D721Med (cell line): ENCODE results near the gene AGL.
A peak's percentile ranks its signal among the peaks of the same experiment; 100 is the strongest.

Experiments used
- DNase-seq: peaks from one replicate; pipeline ENCODE4 v3.0.0; 2011; ENCODE audit warnings: low spot score; ENCODE audit not compliant: insufficient read length
- FAIRE-seq: peaks from 2 replicates; lab custom pipeline; 2011; peaks lifted over from hg19 to GRCh38; lab: Jason Lieb, UNC
- TF ChIP-seq, protein P1 (sequence below): IDR thresholded peaks from 2 replicates; pipeline ENCODE4 v1.5.1; 2012; ENCODE audit warnings: mild to moderate bottlenecking, control low read depth; ENCODE audit not compliant: insufficient read depth; ENCODE audit errors: missing control alignments

AGL gene

DNA sequence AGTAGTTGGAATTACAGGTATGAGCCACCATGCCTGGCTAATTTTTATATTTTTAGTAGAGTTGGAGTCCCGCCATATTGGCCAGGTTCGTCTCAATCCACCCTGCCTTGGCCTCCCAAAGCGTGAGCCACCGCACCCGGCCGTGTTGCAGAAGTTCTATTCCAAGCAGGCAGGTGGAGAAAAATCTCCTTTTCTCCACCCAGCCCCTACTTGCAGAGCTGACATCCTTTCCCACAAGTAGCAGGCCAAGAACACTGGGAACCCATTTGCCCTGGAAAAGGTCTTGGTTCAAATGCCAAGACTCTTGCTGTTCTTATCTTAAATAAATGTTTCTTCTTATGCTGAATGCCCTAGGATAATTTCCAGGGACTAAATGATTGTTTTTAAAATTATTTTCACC lies 17.5 kb downstream of the AGL start:
- DNase-seq (no peak), FAIRE-seq (no peak)
- TF ChIP-seq, protein P1, sequence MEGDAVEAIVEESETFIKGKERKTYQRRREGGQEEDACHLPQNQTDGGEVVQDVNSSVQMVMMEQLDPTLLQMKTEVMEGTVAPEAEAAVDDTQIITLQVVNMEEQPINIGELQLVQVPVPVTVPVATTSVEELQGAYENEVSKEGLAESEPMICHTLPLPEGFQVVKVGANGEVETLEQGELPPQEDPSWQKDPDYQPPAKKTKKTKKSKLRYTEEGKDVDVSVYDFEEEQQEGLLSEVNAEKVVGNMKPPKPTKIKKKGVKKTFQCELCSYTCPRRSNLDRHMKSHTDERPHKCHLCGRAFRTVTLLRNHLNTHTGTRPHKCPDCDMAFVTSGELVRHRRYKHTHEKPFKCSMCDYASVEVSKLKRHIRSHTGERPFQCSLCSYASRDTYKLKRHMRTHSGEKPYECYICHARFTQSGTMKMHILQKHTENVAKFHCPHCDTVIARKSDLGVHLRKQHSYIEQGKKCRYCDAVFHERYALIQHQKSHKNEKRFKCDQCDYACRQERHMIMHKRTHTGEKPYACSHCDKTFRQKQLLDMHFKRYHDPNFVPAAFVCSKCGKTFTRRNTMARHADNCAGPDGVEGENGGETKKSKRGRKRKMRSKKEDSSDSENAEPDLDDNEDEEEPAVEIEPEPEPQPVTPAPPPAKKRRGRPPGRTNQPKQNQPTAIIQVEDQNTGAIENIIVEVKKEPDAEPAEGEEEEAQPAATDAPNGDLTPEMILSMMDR = no peak

DNA sequence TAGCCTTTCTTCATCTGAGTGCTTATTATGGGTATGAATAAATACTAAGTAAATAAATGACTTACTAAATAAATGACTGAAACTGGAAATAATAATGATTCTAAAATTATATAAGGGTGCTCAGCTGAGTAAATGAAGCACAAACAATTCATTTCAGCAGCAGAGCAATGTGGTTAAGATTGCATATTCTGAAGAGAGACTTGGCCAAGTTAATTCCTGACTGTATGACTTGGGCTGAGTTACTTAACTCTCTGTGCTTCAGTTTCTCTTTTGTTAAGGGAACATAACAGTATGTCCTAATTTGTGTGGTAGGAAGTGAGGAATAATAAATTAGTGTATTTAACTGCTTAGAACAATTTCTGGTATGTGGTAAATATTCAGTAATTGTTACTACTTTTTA lies 19.1 kb downstream of the AGL start:
- TF ChIP-seq, protein P1 = no peak
- DNase-seq = no peak

DNA sequence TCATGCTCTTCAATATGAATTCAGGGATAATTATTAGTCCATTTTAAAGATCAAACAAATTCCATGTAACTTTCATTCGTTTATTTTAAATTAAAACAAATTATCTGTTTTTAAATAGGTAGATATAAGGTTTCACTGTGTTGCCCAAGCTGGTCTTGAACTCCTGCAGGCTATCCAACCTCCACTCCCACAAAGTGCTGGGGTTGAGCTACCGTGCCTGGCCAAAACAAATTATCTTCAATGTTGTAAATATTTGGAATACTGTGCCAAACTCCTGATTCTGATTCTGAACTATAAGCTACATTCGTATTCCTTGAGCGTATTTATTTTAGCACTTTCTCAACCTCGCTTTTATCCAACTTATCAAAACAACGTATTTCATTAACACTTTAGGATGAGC lies 19.6 kb downstream of the AGL start:
- TF ChIP-seq, protein P1 = no peak
- no peak for FAIRE-seq

More for the DNA sequence above, 19.1 kb downstream of the AGL start:
- no peak for FAIRE-seq

DNA sequence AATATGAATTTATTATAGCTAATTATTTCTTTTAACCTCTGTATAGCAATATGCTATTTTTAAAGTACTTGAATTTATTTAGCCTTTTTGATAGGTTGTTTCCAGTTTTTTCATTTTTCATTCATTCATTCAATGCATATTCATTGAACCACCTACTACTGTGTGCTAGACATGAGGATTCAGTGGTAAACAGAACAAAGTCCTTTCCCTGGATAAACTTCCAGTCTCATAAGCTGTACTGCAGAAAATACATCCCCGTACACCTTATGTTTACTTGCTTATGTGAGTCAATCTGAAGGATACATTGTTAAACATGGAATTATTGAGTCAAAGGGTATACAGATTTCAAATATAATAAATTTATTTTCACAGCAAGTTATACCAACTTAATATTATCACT lies 21.9 kb downstream of the AGL start:
- no peak for FAIRE-seq
- no peak for DNase-seq
- TF ChIP-seq, protein P1 = no peak

More for the DNA sequence above, 19.6 kb downstream of the AGL start:
- no peak for DNase-seq

DNA sequence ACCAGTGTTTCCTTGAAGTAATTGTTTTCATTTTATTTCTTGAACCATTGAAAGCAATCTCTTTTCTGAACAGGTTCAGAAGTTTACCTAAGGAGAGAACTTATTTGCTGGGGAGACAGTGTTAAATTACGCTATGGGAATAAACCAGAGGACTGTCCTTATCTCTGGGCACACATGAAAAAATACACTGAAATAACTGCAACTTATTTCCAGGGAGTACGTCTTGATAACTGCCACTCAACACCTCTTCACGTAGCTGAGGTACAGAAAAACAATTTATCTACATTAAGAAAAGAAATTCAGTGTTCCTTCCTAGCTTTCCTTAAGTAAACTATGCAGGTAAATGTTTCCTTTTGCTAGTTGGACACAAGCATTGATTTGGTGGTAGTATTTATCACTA lies 27.4 kb downstream of the AGL start:
- DNase-seq = no peak
- FAIRE-seq = no peak
- TF ChIP-seq, protein P1 = no peak

DNA sequence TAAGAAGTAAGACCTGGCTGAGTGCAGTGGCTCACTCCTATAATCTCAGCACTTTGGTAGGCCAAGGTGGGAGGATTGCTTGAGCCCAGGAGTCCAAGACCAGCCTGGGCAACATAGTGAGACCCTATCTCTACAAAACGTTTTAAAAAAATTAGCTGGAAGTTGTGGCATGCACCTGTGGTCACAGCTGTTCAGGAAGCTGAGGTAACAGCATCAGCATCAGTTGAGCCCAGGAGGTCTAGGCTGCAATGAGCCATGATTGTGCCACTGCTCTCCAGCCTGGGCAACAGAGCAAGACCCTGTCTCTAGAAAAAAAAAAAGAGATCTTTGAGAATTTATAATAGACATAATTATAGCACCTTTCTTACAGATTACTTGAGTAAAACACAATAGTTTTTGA lies 36.0 kb downstream of the AGL start:
- FAIRE-seq = no peak
- TF ChIP-seq, protein P1 = no peak
- no peak for DNase-seq

DNA sequence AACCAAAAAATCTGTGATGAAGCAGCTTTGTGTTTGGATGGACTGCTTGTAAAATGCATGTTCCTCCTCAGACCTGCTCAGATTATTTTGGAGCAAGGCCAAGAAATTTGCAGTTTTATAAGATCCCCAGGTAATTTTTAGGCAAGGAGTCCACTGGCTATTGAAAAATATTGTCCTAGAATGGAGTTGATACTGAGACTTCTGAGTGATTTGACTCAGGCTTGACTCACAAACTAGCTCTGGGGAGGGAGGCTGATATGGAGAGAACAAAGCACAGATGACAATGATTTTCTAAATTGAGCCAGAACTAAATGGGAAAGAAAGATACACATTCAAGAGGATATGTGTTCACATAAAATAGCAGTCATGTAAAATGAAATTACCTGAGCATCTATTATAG lies 36.7 kb downstream of the AGL start:
- DNase-seq (no peak), FAIRE-seq (peak; percentile 38)
- TF ChIP-seq, protein P1 = no peak
